ENCODE results near the gene SPECC1. TPM values are rescaled to one million over a fixed set of nuclear protein-coding genes. Genes with fewer than 3 reads are reported as not detected.

Gene SPECC1
- total and polyA plus RNA-seq, 10 of the 15 experiments (the other 5 are each of a cell fraction or from before 2014, with no cell fraction given), result 6.4 to 40.6 (median 23.9) TPM

GRCh38 chr17:20260268-20260667 is 251.1 kb downstream of the SPECC1 start:
- in situ Hi-C loops (cut with MboI) (no loop called here), intact Hi-C loops (cut with micrococcal nuclease; ENCODE audit: unreplicated experiment) (no loop called here)
- H3K9me3 ChIP-seq (replicated peaks; ENCODE audit: control insufficient read depth, insufficient read depth, low read length), result no peaks in the 10 kb centered on the region
- BruUV-seq (replicated peaks), result no TSS peak
- ChIA-PET RAD21 (ENCODE audit: unreplicated experiment) (no interaction called here), CTCF (no interaction called here), POLR2A (no interaction called here), SMC1A (ENCODE audit: uncharacterized antibody, unreplicated experiment) (no interaction called here)
- FAIRE-seq (no peak), ATAC-seq (no peak), DNase-seq (ENCODE audit: low read depth, low spot score) (no peak)
- no peak overlapping the region for H3K4me2 ChIP-seq (ENCODE audit: control insufficient read depth, insufficient read depth)
- 86% methylated on average over 6 of the region's 6 CpGs for WGBS (ENCODE audit: insufficient coverage, insufficient replicate concordance, low lambda C conversion rate, missing lambda C conversion rate)
- no peaks in the 10 kb centered on the region for H3K27me3 ChIP-seq (replicated peaks in 1 of 2; ENCODE audit: control insufficient read depth in 2 of 2, insufficient read depth in 2 of 2, low read length in 1 of 2)
- no peaks in the 10 kb centered on the region for H3K4me1 ChIP-seq (ENCODE audit: control insufficient read depth, insufficient read depth, low read length)
- no peak overlapping the region for H2AFZ ChIP-seq (ENCODE audit: control insufficient read depth, low read depth, low read length)
- no peak overlapping the region for H3K4me3 ChIP-seq
- H3K79me2 ChIP-seq (ENCODE audit: control insufficient read depth, insufficient read depth, low read length), result no peaks in the 10 kb centered on the region
- peaks cover 2 to 6% of the 10 kb centered on the region in 2 experiments; a peak in 3 of 4 replicates for H3K36me3 ChIP-seq (ENCODE audit: control insufficient read depth in 2 of 2, insufficient read depth in 2 of 2, low read length in 1 of 2)
- H3K9ac ChIP-seq (ENCODE audit: control insufficient read depth, insufficient read depth, low read length), result no peak overlapping the region
- no peak overlapping the region for H3K27ac ChIP-seq (ENCODE audit: control insufficient read depth, insufficient read depth)
- no peaks in the 10 kb centered on the region for H4K20me1 ChIP-seq (ENCODE audit: control insufficient read depth, insufficient read depth)
- no peak for TF ChIP-seq FOS (IDR thresholded peaks at IDR 0.05; ENCODE audit: borderline replicate concordance, extremely low read depth, insufficient read length)
- TF ChIP-seq SMARCA5 (IDR thresholded peaks at IDR 0.05), result no peak
- TF ChIP-seq CBX5 (IDR thresholded peaks at IDR 0.05; ENCODE audit: low read depth), result no peak
- no peak for TF ChIP-seq MEF2B (IDR thresholded peaks at IDR 0.05; ENCODE audit: partially characterized antibody, poor library complexity, severe bottlenecking)
- TF ChIP-seq HSF1 (IDR thresholded peaks at IDR 0.05; ENCODE audit: low read depth, low read length), result no peak
- no peak for TF ChIP-seq ETV6 (conservative IDR thresholded peaks at IDR 0.05 in 1 of 2, IDR thresholded peaks at IDR 0.05 in 1 of 2; ENCODE audit: borderline replicate concordance in 1 of 2, low read depth in 1 of 2)
- TF ChIP-seq FOXK2 (IDR thresholded peaks at IDR 0.05), result no peak
- TF ChIP-seq SIN3A (IDR thresholded peaks at IDR 0.05; ENCODE audit: low read depth, low read length), result no peak
- TF ChIP-seq ATF7 (IDR thresholded peaks at IDR 0.05; ENCODE audit: low read depth), result no peak
- no peak for TF ChIP-seq POLR2AphosphoS5 (IDR thresholded peaks at IDR 0.05; ENCODE audit: low read length)
- TF ChIP-seq IRF4 (IDR thresholded peaks at IDR 0.05; ENCODE audit: low read depth, low read length), result no peak
- TF ChIP-seq E2F8 (IDR thresholded peaks at IDR 0.05; ENCODE audit: low read depth, partially characterized antibody), result no peak
- no peak for TF ChIP-seq BCL11A (IDR thresholded peaks at IDR 0.05; ENCODE audit: low read depth, low read length)
- no peak for TF ChIP-seq MLLT1 (IDR thresholded peaks at IDR 0.05)
- no peak for TF ChIP-seq KDM1A (IDR thresholded peaks at IDR 0.05; ENCODE audit: borderline replicate concordance)
- TF ChIP-seq NR2C2 (IDR thresholded peaks at IDR 0.05; ENCODE audit: borderline replicate concordance, control insufficient read depth, insufficient read length, low read depth), result no peak
- no peak for TF ChIP-seq BHLHE40 (IDR thresholded peaks at IDR 0.05; ENCODE audit: borderline replicate concordance in 1 of 2, low read depth in 2 of 2, low read length in 1 of 2)
